ENCODE data around the gene MGARP. TPM values are rescaled to one million over a fixed set of nuclear protein-coding genes. Genes with fewer than 3 reads are reported as not detected.
"Not testable (repeated sequence)": the region's sequence is repeated elsewhere in the genome, so short reads cannot be mapped to it uniquely, and the experiment has no call there.

MGARP gene
- polyA plus RNA-seq, 1 donor, result 0.28 TPM

- DNase-seq (ENCODE audit: low read depth), result peak; percentile 86
These were observed 15.3 kb upstream of the MGARP start for GRCh38 chr4:139295206-139295941.

GRCh38 chr4:139286186-139286698 is 6.2 kb upstream of the MGARP start:
- DNase-seq (ENCODE audit: low read depth), result no peak

- no peak for DNase-seq (ENCODE audit: low read depth)
These were observed 2.7 kb upstream of the MGARP start for GRCh38 chr4:139282721-139283075.

DNA sequence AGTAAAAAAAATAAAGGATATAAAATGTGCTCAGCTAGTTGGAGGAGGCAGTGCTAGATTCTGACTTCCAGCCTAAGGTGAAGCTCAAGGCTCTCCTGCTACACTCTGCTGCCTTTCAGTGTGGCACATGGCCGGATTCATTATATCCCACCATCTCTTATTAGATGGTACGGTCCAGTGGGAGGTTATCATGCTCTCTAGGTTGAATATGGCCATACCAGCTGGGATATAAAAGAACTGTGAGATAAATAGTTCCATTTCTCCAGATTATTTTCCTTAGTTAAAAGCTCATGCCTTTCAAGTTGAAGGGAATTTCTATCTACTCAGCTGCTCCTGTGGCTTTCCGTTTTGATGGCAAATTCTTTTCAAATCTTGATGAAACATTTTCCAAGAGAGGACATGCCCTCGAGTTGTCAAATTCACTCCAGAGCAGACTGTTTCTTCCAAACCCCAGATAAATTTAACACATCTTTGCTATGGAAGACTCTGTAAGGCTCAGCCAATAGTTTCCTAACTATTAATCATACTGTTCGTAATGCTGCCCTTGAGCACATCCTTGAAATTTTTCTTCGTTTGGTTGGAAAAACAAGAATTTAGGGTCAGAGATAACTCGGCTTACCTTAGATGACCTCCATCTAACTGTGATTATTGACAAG is 2.2 kb upstream of the MGARP start:
- DNase-seq (ENCODE audit: low read depth), result no peak

GRCh38 chr4:139278912-139279759 is 889 bp downstream of the MGARP start:
- no peak for DNase-seq (ENCODE audit: low read depth)

GRCh38 chr4:139278485-139278884 is 1.5 kb downstream of the MGARP start:
- DNase-seq (ENCODE audit: low read depth), result no peak

GRCh38 chr4:139275281-139275735 is 4.7 kb downstream of the MGARP start:
- no peak for DNase-seq (ENCODE audit: low read depth)

DNA sequence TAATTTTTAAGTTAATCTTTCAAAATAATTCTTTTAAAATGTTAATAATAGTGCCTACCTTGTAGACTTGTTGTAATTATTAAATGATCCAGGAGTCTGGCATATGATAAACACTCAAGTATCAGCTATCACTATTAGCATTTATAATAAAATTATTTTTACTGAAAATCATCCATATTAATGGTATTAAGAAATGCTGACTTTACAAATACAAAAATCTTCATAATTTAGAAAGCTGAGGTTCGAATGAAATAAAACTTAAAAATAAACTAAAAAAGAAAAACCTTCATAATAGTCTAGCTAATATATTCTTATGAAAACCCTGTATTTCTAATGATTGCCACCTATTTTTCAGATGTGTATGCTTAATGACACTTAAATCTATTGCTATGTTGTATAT is 5.2 kb downstream of the MGARP start:
- no peak for DNase-seq (ENCODE audit: low read depth)

DNA sequence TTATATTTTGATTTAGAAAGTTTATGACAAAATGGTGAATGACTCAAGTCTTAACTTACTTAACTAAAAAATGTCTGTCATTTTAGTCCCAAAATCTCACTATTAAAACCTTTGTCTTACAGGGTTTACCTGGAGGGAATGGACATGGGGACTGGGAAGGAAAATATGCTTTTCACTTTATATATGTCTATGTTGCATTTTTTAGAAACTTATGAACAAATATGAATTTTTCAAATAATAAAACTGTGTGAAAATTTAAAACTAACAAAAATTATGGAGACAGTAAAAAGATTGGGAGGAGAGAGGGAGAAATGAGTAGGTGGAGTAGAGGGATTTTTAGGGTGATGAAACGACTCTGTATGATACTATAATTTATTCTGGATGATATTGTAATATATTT is 6.2 kb downstream of the MGARP start:
- no peak for DNase-seq (ENCODE audit: low read depth)

DNA sequence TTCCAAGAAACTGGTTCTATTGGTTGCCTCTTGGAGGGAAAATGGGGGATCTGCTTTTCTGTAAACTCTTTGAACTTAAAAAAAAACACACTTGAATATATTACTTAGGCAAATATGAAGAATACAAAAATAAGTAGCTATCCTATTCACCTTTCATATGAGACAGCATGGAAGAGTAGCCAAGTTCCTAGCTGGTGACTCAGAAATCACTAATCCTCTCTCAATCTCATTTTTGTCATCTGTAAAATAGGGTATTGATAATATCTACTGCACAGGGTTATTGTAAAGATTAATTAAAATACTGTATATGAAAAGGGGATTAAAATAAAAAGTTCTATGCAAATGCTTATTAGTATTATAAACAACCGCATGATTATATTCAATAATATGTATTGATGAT is 12.7 kb downstream of the MGARP start:
- no peak for DNase-seq (ENCODE audit: low read depth)

DNA sequence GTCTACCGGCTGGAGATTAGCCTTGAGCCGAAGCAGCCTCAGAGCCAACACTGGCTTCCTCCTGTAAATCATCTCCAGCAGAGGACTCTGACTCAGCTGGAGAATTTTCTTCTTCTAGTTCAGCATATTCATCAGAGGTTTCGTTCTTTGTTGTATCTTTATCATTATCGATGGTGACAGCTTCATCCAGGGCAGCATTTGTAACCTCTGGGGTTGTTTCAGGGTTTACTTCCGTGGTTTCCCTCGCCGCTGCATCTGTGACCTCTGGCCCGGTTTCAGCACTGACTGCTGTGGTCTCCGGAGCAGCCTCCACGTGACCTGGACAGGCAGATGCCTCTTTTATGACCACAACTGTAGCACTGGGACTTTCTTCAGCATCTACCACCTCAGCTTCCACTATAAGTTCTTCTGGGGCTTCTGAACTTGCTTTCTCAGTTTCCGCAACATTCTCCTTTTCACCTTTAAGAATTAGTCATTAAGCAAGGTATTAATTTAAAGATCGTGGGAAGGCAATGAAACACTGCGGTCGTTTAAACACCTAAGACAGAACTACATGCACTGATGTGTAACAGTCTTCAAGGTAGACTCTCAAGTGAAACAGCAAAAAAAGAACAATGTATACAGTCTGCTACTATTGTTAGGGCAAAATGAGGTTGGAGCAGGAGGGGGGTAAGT is 13.3 kb downstream of the MGARP start:
- peak; percentile 28 for DNase-seq (ENCODE audit: low read depth)

DNA sequence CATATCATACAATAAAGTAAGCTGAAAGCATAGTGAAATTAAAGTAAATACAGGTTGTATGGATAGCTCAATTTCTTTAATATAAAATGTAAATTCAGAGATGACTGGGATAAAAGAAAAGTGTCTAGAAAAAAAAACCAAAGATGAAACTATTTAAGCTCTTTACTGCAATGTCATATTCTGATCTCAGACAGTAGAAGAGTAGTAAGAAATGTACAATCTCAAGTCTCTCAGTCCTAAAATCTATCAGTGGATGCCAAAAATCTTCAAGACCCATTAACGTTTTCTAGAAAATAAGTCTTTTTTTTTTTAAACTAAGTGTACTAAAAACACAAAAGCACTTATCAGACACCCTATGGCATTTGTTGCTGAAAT is 13.8 kb downstream of the MGARP start:
- no peak for DNase-seq (ENCODE audit: low read depth)

DNA sequence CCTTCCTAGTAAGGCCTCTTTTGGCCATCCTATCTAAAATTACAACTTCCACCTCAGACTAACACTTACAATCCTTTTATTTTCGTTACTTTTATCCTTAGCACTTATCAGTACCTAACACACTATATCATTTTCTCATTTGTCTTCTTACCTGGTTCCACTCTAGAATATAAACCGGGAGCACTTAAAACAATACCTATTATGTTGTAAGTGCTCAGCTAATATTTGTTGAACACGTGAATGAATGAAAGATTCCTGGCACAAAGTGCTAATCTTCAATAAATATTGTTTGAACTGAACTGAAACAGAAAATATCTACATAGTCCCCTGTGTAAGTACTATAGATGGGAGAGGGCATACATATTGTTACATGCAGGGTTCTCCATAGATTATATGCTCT is 14.4 kb downstream of the MGARP start:
- DNase-seq (ENCODE audit: low read depth), result no peak

DNA sequence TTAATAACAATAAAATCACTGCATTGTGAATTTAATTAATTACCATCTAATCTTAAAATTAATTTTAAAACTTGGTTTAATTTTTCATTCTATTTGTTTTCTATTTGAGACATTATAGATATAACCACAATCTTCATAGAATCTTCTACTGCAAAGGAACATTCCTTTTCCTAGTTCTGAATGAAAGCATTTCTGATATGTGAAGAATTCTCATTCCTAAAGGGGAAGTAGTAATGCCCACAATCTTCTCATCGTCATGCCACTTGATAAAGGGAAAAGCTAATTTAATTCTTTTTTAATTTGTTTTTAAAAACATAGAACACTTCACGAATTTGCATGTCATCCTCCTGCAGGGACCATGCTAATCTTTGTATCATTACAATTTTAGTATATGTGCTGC is 23.7 kb downstream of the MGARP start:
- DNase-seq (ENCODE audit: low read depth), result no peak

GRCh38 chr4:139255581-139255980 is 24.4 kb downstream of the MGARP start:
- DNase-seq (ENCODE audit: low read depth), result not testable (repeated sequence)

- no peak for DNase-seq (ENCODE audit: low read depth)
These were observed 26.3 kb downstream of the MGARP start for GRCh38 chr4:139253713-139254112.

- DNase-seq (ENCODE audit: low read depth), result no peak
These were observed 27.0 kb downstream of the MGARP start for GRCh38 chr4:139253046-139253445.

- no peak for DNase-seq (ENCODE audit: low read depth)
These were observed 32.3 kb downstream of the MGARP start for GRCh38 chr4:139247700-139248238.

GRCh38 chr4:139247241-139247640 is 32.8 kb downstream of the MGARP start:
- no peak for DNase-seq (ENCODE audit: low read depth)

DNA sequence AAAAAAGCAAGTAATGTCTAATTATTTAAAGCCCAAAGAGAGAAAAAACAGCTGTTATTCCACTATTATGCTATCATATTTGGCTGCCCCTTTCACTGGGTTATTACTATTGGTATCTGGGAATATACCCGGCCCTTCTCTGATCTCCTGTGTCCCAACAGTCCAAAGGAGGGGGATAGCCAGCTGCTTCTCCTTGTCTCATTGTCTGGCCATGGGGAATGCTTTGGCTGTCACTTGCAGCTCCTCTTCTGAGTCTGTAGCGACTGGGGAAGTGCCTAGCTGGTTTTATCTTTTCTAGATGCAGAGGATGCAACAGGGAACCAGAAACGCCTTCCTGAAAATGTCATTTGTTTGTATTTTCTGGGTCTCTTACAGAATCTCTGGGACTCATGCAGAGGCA is 33.9 kb downstream of the MGARP start:
- DNase-seq (ENCODE audit: low read depth), result no peak

DNA sequence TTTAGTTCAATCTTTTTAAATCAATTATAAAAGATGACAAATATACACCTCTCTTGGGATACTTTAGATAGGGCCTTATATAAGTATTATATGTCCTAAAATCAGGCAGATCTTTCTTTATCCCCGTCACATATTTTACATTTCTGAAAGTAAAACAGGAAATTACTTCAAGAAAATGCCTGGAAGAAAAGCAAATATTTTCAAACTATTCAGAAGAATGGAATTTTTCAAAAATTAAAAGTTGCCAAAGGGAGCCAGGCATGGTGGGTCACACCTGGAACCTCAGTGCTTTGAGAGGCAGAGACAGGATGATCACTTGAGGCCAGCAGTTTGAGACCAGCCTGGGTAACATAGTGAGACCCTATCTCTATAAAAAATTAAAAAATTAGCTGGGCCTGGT is 34.4 kb downstream of the MGARP start:
- DNase-seq (ENCODE audit: low read depth), result no peak
